Mesenteric fat pad (tissue), 1 donor: ENCODE data around the gene BHMT2. TPM values are rescaled to one million over a fixed set of nuclear protein-coding genes. Genes with fewer than 3 reads are reported as not detected.

Source experiments
- DNase-seq: peaks from one replicate; pipeline ENCODE4 v3.0.0-alpha.2; 2020; ENCODE audit warnings: low spot score
- total RNA-seq: library from RNA; stranded (reverse); fragmentation: NEBNext Ultra II Directional; extraction: Animal tissue kit (Norgen Biotek cat#: 25700); gene quantifications from one replicate; pipeline ENCODE4 v1.2.1, GENCODE V29; 2021
- donor health status: DM: yes; HTN: yes; CAD: no.

The BHMT2 gene
- total RNA-seq, 1 donor from 2014 or later, result 60.6 TPM

GRCh38 chr5:79059674-79060073, 9.9 kb upstream of the BHMT2 start:
- DNase-seq, result no peak

- no peak for DNase-seq
Observed at GRCh38 chr5:79062436-79062835, 7.1 kb upstream of the BHMT2 start.

DNA sequence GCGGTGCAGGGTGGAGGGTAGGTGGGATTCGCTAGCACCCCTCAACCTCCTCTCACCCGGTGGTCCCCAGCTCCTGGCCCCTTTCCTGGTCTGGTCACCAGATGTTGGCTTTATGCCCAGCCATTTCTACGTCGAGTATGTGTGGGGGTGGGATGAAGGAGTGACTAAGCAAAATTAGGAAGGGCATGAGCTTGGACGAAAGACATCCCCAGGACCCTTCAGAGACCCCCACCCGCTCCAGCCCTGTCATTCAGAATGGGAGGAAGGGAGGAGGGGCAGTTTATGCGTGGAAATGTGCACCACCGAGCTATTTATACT, 742 bp downstream of the BHMT2 start:
- no peak for DNase-seq

DNA sequence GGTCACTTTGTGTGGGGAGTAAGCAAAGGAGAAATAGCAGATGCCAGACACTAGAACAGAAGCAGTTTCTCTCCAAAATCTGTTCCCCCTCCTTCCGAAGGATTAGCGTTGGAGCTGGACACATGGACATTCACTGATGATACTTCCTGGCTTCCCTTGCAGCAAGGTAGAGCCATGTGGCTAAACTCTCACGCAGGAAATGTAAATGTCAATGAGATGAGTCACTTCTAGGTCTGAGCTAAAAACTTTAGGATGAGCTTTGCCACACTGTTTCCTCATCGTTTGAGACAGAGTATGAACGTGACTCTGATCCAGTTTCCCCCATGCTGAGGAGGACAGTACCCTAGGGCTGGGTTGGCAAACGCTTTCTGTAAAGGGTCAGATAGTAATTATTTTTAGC, 5.1 kb downstream of the BHMT2 start:
- no peak for DNase-seq

DNA sequence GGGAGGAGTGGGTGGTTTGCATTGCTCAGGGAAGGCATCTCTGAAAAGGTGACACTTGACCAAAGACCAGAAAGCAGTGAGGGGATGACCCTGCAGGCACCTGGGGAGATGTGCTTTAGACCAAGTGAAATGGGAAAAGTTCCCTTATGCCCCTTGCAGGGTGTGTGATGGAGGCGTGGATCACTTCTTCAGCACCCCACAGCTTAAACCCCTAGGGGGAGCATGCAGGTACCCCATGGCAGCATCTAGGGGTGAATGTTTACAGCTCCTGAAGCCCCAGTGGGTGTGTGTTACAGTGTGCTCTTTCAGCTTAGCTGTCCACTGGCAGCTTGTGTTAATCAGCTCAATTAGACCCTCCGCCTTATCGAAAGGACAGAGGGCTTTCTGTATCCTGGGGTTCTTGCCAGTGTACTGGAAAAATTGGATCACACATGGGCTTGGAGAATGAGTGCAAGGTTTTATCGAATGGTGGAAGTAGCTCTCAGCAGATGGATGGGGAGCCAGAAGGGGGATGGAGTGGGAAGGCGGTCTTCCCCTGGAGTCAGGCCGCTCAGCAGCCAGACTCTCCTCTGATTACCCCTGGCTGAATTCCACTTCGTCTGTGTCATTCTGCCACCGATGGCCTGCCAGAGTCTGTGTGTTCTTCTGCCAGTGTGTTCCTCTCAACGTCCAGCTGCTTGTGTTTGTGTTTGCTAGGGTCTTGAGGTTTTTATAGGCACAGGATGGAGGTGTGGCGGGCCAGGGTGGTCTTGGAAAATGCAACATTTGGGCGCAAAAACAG, 6.3 kb downstream of the BHMT2 start:
- no peak for DNase-seq

DNA sequence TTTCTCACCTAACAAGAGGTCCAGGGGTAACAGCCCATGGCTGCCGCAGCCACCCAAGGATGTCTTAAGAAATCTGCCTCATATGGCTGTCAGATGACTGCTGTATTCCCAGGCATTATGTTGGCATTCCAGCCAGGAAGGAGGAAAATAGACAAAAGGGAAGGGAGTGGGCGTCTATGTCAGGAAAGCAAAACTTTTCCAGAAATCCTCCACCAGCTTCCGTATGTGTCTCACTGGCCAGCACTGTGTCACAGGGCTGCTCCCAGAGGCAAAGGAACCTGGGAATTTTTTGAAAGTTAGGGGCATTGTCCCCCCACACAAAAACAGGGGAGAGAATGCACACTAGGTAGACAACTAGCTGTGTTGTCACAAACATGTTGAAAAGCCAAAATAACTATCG, 7.3 kb downstream of the BHMT2 start:
- no peak for DNase-seq

DNA sequence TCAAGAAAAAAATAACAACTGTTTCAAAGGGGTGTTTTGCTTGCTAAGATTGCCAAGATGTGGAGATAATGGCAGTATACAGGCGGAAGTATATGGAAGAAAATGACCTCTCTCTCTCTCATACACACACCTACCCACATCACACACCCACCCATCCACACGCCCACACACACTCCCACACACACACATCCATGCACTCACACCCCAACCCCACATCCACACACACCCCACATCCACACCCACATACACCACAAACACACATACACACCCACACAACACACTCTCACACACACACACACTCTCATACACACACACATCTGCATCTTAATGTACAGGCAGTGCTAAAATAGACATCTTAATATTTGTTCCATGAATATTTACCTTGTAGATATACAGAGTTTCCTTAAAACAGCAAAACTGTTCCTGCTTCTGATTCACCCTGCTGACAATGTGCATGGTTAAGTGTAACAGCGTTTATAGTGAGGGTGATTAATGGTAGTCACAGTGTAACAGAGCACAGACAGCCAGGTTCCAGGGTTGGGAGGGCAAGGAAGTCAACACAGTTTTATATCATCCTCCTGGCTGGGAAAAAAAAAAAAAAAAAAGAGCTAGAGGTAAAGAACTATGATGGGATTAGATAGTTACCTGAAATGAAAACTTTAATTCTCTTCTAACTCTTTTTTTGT, 8.3 kb downstream of the BHMT2 start:
- no peak for DNase-seq

DNA sequence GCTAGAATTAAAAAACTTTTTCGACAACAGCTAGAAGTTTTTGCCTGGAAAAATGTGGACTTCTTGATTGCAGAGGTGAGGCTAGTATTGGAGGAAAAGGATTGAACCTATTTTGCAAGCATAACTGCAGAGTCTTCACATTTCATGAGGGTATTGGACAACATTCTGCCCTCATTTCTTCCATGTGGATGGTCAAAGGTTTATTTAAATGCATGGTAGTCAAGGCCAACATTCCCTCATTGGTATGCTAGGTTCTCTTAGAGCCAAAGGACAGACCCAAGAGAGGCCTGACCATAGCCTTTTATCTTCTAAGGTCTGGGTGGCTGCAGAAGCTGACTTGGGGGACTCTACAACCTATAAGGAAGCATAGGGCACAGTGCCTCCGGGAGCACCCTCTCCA, 11.2 kb downstream of the BHMT2 start:
- DNase-seq, result no peak

DNA sequence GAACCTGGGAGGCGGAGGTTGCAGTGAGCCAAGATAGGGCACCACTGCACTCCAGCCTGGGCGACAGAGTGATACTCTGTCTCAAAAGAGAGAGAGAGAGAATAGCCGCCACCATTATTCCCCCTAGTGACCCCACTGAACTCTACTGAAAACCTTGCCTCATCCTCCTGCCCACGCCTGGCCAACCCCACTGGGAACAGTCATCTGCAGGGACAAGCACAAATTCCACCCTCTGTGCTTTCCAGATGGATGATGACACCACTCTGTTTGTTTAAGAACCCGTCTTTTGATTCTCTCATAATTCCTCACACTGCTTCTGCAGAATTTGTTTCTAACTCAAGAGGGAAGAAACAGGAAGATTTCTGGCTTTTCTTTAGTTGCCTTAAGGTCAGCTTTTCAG, 12.2 kb downstream of the BHMT2 start:
- DNase-seq, result no peak

GRCh38 chr5:79086116-79086515, 16.5 kb downstream of the BHMT2 start:
- DNase-seq, result no peak

DNA sequence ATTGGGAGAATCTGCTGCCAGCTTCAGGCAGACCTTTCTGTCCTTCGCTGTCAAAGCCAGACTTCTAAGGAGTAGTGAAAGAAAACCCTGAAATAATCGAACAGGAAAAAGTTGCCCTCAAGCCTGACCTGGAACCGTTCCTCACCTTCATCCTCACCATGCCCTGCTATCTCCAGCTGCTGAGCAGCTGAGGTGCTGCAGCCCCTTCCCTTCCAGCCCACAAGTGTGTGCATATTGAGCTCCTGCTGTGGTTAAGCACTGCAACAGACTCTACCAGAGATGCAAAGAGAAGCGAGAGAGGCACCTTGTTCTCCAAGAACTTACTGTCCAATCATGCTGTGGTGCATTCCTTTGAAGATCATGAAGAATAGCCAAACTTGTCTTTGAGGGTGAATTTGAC, 18.9 kb downstream of the BHMT2 start:
- no peak for DNase-seq

DNA sequence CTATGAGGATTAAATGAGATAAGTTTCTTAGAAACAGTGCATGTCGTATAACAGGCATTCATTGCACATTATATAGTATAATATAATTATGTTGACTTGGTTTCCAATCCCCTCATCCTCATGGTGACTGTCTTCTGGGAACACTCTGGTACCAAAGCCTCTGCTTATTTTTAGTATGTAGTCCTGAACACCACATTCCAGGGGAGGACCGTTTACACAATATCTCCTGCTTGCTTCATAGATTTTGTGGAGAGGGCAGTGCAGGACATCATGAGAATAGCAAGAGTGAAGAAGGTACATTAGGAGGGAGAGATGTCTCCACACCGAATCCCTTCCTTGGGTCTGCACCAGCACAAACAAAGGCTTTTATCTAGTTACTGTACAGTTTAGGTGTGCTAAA, 21.5 kb downstream of the BHMT2 start:
- no peak for DNase-seq

- no peak for DNase-seq
Observed at GRCh38 chr5:79093762-79094161, 24.2 kb downstream of the BHMT2 start.

DNA sequence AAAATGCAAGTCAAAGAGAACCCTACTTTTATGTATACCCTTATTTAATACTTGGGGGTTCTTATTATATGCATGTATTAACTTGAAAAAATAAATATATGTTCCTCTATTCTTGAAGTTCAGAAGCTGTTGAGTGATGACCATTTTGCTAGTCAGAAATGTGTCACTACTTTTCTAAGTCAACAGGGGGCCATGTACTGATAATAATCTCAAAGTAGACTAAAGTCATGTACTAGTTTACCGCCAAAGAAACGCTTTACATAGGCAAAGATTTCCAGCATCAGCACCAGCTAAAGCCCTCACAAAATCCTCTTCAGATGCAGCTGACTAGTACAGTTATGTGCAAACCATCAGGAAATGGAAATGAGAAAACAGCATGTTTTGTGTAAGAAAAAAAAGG, 36.3 kb downstream of the BHMT2 start:
- DNase-seq, result no peak

DNA sequence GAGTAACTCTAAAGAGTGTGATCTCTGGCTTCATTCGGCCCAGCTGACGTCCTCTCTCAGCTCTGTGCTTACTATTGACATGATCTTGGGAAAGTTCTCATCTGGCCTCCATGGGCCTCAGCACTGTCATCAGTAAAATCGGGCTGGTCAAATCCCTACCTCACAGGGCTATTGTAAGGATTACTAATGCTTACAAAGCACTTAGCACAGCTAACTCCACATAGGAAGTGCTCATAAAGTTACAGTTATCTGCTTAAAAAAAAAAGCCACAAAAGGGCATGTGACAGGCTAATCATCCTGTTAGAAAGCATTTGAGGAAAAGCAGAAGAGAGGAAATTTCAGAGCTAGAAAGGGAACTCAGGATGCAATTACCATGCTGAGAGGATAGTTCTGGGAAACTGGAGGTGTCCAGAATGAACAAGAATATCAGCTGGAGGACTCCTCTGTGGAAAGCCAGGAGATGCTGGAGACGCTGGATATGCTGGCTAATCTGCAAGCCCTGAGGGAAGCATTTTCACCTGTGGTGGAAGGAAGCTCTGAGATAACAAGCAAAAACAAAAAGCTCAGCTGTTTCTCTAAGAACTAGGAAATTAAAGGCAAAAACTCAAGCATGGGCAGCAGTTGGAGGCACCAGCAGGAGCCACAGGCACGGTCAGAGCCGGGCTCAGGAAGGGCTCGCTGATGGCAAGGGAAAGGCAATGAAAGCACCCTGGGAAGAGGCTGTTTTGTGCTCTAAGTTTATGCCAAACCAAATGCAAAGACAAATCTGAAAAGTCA, 37.6 kb downstream of the BHMT2 start:
- DNase-seq, result no peak

- DNase-seq, result no peak
Observed at GRCh38 chr5:79108086-79108485, 38.5 kb downstream of the BHMT2 start.

DNA sequence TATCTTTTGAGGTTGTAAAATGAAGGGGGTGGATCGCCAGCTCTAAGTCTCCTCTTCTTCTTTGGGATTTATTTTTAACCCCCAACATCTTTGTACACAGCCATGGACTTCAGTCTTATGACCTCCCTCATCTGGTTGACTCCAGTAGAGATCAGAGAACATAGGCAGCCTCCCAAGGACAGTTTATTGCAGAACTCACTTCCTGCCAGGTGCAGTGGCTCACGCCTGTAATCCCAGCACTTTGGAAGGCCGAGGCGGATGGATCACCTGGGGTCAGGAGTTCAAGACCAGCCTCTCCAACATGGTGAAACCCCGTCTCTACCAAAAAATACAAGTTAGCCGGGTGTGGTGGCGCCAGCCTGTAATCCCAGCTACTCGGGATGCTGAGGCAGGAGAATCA, 39.2 kb downstream of the BHMT2 start:
- no peak for DNase-seq

- no peak for DNase-seq
Observed at GRCh38 chr5:79109527-79110492, 40.2 kb downstream of the BHMT2 start.

DNA sequence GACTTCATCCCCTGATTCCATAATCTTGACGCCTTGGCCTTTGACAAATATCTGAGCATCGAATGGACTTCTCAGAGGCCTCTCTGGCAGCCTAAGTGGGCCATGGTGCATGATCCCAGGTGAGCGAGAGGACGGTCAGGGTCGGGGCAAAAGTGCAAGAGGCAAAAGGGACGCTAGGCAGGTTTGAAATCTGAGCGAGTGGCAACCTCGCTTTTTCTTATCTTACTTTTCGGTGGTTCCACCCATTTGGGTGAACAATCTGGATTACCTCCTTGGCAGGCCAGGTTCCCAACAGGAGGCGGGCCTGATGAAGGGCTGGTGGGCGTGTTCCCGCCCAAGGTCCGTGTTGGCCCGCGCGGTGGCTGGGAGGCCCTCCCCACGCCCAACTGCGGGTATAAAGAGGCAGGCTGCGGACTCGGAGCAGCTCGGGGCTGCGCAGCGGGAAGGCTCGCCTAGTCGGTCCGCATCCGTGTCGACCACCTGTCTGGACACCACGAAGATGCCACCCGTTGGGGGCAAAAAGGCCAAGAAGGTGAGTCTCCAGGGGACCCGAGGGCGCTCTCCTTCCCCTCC, 41.9 kb downstream of the BHMT2 start, which contains the start of gene BHMT:
BHMT (plus strand) TSS at position 423 of the 573 bp plus-strand sequence; CDS start at position 500, 77 bp downstream.
- no peak for DNase-seq

DNA sequence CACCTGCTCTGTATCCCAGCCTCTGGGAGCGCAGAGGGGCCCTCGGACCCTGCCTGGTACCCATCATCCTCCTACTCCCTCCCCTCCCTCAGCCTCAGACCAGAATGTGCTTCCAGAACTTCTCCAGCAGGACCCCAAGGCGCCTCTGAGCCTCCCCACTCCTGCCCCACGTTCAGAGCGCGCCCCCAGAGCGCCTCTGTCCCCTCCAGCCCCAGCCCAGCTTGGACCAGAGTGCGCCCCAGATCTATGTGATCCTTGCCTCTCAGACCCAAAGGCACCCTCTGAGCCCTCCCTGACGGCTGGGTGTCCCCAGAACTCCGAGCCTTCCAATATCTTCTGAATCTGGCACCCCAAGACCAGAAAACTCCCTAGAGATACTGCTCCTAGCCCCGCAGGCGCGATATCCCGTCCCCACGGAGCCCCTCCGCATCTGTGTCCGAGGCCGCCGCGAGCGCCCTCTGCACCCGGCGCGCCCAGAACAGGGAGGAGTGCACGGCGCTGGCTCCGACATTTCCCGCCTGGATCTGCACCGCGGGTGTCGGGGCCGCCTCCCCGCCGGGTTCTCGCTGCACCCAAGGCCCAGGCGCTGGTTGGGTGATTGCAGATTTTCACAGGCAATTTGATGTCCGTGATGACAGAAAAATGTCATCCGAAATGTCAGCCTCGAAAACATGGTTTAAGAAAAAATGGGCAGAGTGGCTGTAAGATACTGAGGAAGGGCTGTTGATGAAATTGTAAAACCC, 42.6 kb downstream of the BHMT2 start:
- DNase-seq, result no peak
